DMS79 (cell line): ENCODE results near the gene PHF2.

ENCODE experiments used
- DNase-seq: peaks from one replicate; lab custom pipeline; 2025; lab: John Stamatoyannopoulos, UW

PHF2 gene

GRCh38 chr9:93701494-93702218 lies 125.3 kb downstream of the PHF2 start:
- no peak for DNase-seq

DNA sequence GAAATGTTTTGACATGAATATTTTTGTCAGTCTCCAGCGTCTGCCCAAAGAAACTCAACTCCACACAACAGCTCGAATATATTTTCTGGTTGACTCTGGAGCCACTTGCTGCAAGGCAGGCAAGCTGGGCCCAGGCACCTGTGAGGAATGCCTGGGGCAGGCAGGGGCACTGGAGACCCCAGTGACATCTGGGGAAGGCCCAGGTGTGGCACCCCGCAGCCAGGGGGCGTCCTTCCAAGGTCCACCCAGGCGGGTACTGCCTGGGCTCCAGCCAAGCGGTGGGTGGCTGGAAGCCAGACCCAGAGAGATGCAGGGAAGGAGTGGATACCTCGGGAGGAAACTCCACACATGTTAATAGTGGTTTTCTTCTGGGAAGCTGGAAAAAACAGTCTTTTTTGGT lies 125.9 kb downstream of the PHF2 start:
- DNase-seq = no peak

- no peak for DNase-seq
Observed at GRCh38 chr9:93708289-93708986, 132.1 kb downstream of the PHF2 start.

DNA sequence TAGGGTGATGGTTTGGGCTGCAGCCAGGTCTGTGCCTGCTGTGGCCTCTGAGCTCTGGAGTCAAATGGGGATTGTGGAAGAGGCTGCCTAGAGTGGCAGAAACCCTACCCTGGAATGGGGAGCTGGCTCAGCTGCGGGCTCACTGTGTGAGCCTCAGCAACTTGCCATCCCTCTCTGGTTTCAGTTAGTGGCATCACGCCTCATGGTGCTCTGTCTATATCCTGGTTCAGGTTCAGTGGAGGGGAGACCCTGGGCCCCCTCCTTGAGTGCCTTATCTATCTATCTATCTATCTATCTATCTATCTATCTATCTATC lies 132.6 kb downstream of the PHF2 start:
- no peak for DNase-seq

GRCh38 chr9:93709600-93710369 lies 133.4 kb downstream of the PHF2 start:
- no peak for DNase-seq

- DNase-seq = no peak
Observed at GRCh38 chr9:93710370-93710723, 134.0 kb downstream of the PHF2 start.

DNA sequence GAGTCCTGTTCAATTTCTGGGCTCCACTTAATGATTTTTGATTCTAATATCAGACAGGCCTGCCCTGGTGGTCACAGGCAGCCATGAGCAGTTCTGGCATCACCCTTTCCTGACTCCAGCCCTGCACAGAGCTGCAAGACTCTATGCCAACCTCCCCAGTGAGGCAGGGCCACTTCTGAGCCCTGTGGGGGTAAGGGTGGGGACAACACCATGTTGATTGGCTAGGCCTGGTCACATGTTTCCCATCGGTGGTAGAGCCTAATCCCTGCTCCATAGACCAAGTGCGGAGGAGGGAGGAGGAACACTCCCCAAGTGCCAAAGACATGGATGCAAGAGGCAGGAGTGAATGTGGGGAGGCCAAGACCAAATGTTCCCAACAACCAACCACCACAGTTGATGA lies 134.6 kb downstream of the PHF2 start:
- DNase-seq = no peak

GRCh38 chr9:93712896-93713295 lies 136.5 kb downstream of the PHF2 start:
- no peak for DNase-seq

GRCh38 chr9:93713716-93714115 lies 137.3 kb downstream of the PHF2 start:
- DNase-seq = no peak

DNA sequence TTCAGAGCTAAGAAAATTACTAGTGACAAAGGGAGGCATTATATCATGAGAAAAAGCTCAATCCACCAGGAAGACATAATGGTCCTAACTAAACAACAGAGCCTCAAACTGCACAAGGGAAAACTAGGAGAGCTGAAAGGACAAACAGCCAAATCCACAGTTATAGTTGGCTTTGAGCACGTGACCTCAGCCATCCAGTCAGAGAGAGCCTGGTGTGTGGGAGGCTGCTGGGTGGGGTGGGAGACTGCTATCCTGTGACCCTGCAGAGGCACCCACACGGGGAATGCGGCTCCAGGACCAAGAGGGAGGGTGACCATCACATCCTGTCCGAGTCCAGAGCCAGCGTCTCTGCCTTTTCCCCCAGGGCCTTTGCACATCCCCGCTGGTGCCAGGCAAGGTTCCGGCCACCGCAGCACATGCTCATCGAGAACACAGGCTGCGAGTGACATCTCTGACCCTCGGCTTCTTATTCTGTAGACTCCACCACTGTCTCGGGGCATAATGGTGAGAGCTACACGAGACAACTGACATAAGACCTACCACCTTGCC lies 145.1 kb downstream of the PHF2 start:
- DNase-seq = no peak

GRCh38 chr9:93724852-93725251 lies 148.5 kb downstream of the PHF2 start:
- no peak for DNase-seq

GRCh38 chr9:93725382-93725781 lies 149.0 kb downstream of the PHF2 start:
- no peak for DNase-seq

- no peak for DNase-seq
Observed at GRCh38 chr9:93726147-93726546, 149.8 kb downstream of the PHF2 start.
